Parathyroid adenoma (tissue), 2 donors: ENCODE data around the gene STK35.

ENCODE experiments used
- H2AFZ ChIP-seq: fragments of 300-600 bp; sonication (generic); one replicate; pipeline ENCODE4 v1.7.0; 2017; ENCODE audit warnings: antibody characterized with exemption, mild to moderate bottlenecking
- H3K27ac ChIP-seq: fragments of 300-600 bp; sonication (generic); one replicate; pipeline ENCODE4 v1.7.0; 2017
- H3K27me3 ChIP-seq: fragments of 300-600 bp; sonication (generic); one replicate; pipeline ENCODE4 v1.7.0; 2017; ENCODE audit warnings: low read length; ENCODE audit not compliant: control insufficient read depth, insufficient read depth
- H3K36me3 ChIP-seq: fragments of 300-600 bp; sonication (generic); one replicate; pipeline ENCODE4 v1.7.0; 2017; ENCODE audit warnings: low read length; ENCODE audit not compliant: control insufficient read depth, insufficient read depth
- H3K4me1 ChIP-seq: fragments of 300-600 bp; sonication (generic); one replicate; pipeline ENCODE4 v1.7.0; 2017; ENCODE audit warnings: control low read depth
- H3K4me2 ChIP-seq: fragments of 300-600 bp; sonication (generic); one replicate; pipeline ENCODE4 v1.7.0; 2017; ENCODE audit warnings: low read length
- H3K4me3 ChIP-seq: fragments of 300-600 bp; sonication (generic); one replicate; pipeline ENCODE4 v1.7.0; 2017; ENCODE audit warnings: low read depth, low read length
- H3K79me2 ChIP-seq: fragments of 300-600 bp; sonication (generic); one replicate; pipeline ENCODE4 v1.7.0; 2017; ENCODE audit warnings: control low read depth
- H3K9ac ChIP-seq: fragments of 300-600 bp; sonication (generic); one replicate; pipeline ENCODE4 v1.7.0; 2017; ENCODE audit warnings: mild to moderate bottlenecking
- H3K9me3 ChIP-seq: fragments of 300-600 bp; sonication (generic); one replicate; pipeline ENCODE4 v1.7.0; 2017; ENCODE audit warnings: low read length; ENCODE audit not compliant: control insufficient read depth
- TF ChIP-seq, protein P1 (sequence below): fragments of 300-600 bp; sonication (generic); IDR thresholded peaks from one replicate; pipeline ENCODE4 v1.7.0; 2017; ENCODE audit warnings: antibody characterized with exemption, mild to moderate bottlenecking
- donor health status: primary hyperparathyroidism.

The STK35 gene

DNA sequence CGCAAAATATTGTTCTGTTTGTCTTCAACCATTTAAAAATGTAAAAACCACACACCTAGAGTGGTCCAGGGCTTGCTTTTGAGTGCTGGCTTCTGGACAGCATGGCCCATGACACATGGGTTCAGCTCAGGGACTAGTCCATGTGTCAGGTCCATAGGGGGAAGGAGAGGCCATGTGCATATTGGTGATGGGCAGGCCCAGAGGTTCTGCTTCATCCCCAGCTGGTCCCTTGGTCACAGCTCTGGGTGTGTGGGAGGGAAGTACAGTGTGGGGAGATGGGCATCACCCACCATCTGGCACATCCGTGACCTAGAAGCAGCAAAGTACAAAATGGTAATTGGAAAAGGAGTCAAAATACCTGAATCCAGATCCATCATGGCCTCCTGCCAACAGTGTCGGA is 50.7 kb downstream of the STK35 start:
- no peak overlapping the region for H3K9ac ChIP-seq
- no peak overlapping the region for H3K4me2 ChIP-seq
- TF ChIP-seq, protein P1, sequence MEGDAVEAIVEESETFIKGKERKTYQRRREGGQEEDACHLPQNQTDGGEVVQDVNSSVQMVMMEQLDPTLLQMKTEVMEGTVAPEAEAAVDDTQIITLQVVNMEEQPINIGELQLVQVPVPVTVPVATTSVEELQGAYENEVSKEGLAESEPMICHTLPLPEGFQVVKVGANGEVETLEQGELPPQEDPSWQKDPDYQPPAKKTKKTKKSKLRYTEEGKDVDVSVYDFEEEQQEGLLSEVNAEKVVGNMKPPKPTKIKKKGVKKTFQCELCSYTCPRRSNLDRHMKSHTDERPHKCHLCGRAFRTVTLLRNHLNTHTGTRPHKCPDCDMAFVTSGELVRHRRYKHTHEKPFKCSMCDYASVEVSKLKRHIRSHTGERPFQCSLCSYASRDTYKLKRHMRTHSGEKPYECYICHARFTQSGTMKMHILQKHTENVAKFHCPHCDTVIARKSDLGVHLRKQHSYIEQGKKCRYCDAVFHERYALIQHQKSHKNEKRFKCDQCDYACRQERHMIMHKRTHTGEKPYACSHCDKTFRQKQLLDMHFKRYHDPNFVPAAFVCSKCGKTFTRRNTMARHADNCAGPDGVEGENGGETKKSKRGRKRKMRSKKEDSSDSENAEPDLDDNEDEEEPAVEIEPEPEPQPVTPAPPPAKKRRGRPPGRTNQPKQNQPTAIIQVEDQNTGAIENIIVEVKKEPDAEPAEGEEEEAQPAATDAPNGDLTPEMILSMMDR, result no peak
- H3K9me3 ChIP-seq, result no peaks in the 10 kb centered on the region
- H3K36me3 ChIP-seq, result no peaks in the 10 kb centered on the region
- H3K27me3 ChIP-seq, result no peaks in the 10 kb centered on the region
- H3K79me2 ChIP-seq, result no peaks in the 10 kb centered on the region
- no peak overlapping the region for H3K27ac ChIP-seq
- H3K4me1 ChIP-seq, result no peaks in the 10 kb centered on the region
- H3K4me3 ChIP-seq, result no peak overlapping the region
- H2AFZ ChIP-seq, result no peak overlapping the region

DNA sequence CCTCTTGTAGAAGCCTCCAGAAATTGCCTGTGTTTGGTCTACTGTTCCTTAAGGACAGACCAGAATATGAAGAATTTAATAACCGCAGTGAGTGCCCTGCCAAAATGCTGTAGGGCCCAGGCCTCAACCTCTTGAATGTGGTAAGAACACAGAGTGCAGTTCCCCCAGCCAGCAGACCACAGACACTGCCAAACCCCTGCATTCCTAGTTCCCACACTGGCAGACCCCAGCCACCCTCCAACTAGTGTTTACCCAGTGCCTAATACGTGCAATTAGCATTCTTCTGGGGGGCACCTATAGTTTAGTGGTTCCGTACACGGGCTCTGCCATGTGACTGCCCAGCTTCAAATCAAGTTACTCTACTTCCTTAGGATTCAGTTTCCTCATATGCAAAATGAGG is 51.7 kb downstream of the STK35 start:
- no peak overlapping the region for H3K4me2 ChIP-seq
- no peaks in the 10 kb centered on the region for H3K4me1 ChIP-seq
- no peaks in the 10 kb centered on the region for H3K36me3 ChIP-seq
- H2AFZ ChIP-seq, result no peak overlapping the region
- TF ChIP-seq, protein P1, result no peak
- no peak overlapping the region for H3K4me3 ChIP-seq
- H3K27ac ChIP-seq, result no peak overlapping the region
- H3K79me2 ChIP-seq, result no peaks in the 10 kb centered on the region
- no peak overlapping the region for H3K9ac ChIP-seq
- H3K27me3 ChIP-seq, result no peaks in the 10 kb centered on the region
- H3K9me3 ChIP-seq, result no peaks in the 10 kb centered on the region

DNA sequence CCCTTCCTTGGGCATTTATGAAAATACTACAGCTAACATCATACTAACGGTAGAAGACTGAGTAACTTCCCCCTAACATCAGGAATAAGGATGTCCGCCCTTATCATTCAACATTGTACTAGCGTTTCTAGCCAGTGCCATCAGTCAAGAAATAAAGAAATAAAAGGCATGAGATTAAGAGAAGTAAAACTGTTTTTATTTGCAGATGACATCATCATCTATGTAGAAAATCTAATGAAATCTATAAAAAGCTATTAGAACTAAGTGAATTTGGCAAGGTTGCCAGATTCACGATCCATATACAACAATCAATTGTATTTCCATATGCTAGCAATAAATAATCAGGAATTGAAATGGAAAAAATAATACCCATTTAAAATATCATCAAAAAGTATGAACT is 54.6 kb downstream of the STK35 start:
- no peaks in the 10 kb centered on the region for H3K79me2 ChIP-seq
- no peaks in the 10 kb centered on the region for H3K27me3 ChIP-seq
- no peak overlapping the region for H3K4me2 ChIP-seq
- H3K9me3 ChIP-seq, result no peaks in the 10 kb centered on the region
- H3K27ac ChIP-seq, result no peak overlapping the region
- H2AFZ ChIP-seq, result no peak overlapping the region
- H3K9ac ChIP-seq, result no peak overlapping the region
- TF ChIP-seq, protein P1, result no peak
- H3K36me3 ChIP-seq, result no peaks in the 10 kb centered on the region
- H3K4me1 ChIP-seq, result no peaks in the 10 kb centered on the region
- no peak overlapping the region for H3K4me3 ChIP-seq

DNA sequence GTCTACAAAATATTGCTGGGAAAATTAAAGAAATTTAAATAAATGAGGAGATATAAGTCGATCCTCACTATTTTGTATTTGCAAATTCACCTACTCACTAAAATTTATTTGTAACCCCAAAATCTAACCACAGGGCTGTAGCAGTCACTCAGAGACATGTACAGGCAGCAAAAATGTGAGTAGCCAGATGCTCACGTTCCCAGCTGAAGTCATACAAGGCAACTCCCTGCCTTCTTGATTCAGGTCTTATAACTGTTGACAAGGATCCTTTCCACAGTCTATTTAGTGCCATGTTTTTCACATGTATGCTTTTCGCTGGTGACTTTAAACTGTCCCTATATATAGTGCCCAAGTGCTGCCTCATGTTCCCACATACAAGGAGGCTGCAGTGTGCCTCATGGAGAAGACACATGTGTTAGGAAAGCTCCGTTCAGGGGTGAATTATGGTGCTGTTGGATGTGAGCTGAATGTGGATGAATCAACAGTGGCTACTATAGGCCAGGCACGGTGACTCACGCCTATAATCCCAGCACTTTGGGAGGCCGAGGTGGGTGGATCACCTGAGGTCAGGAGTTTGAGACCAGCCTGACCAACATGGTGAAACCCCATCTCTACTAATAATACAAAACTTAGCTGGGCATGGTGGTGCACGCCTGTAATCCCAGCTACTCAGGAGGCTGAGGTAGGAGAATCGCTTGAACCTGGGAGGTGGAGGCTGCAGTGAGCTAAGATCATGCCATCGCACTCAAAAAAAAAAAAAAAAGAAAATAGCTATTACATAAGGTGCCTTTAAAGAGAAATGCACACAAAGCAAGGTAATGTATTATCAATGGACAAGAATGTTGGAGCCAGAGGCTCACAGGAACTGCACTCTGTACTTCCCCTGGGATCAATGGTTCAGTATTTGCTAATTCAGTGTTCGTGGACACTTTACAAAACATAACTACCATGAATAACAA is 55.3 kb downstream of the STK35 start:
- Histone ChIP-seq H3K9ac (no peak overlapping the region), H3K27me3 (no peaks in the 10 kb centered on the region), H3K4me3 (no peak overlapping the region), H3K9me3 (no peaks in the 10 kb centered on the region), H3K4me1 (no peaks in the 10 kb centered on the region), H3K79me2 (no peaks in the 10 kb centered on the region), H2AFZ (no peak overlapping the region), H3K27ac (no peak overlapping the region), H3K36me3 (no peaks in the 10 kb centered on the region), H3K4me2 (no peak overlapping the region)
- TF ChIP-seq, protein P1, result no peak
